HepG2 (cell line): ENCODE results near the gene KIF26B. TPM values are rescaled to one million over a fixed set of nuclear protein-coding genes. Genes with fewer than 3 reads are reported as not detected.

Experiments
- ATM ChIP-seq: fragments of 450-650 bp; IDR thresholded peaks from 2 replicates; pipeline ENCODE4 v1.7.1; 2017; ENCODE audit warnings: mild to moderate bottlenecking, borderline replicate concordance
- FOXP4 ChIP-seq: sonication (generic); formaldehyde crosslinking; IDR thresholded peaks from 2 replicates; pipeline ENCODE4 v1.4.0; 2020; ENCODE audit warnings: missing genetic modification reagents
- HMGXB3 ChIP-seq: sonication (generic); formaldehyde crosslinking; IDR thresholded peaks from 2 replicates; pipeline ENCODE4 v1.4.0; 2020; ENCODE audit warnings: missing genetic modification reagents, borderline replicate concordance
- NFE2L1 ChIP-seq: sonication (generic); formaldehyde crosslinking; IDR thresholded peaks from 2 replicates; pipeline ENCODE4 v1.4.0; 2020; ENCODE audit warnings: missing genetic modification reagents, mild to moderate bottlenecking, borderline replicate concordance
- PHF21A ChIP-seq: sonication (generic); formaldehyde crosslinking; IDR thresholded peaks from 2 replicates; pipeline ENCODE4 v1.5.0; 2020; ENCODE audit warnings: mild to moderate bottlenecking, missing genetic modification reagents
- THAP8 ChIP-seq: sonication (generic); formaldehyde crosslinking; IDR thresholded peaks from 2 replicates; pipeline ENCODE4 v1.5.1; 2020; ENCODE audit warnings: missing genetic modification reagents, mild to moderate bottlenecking, borderline replicate concordance
- ZNF484 ChIP-seq: sonication (generic); formaldehyde crosslinking; IDR thresholded peaks from 2 replicates; pipeline ENCODE4 v1.5.1; 2020; ENCODE audit warnings: mild to moderate bottlenecking, low read depth, missing genetic modification reagents, borderline replicate concordance
- ZNF512B ChIP-seq: sonication (generic); formaldehyde crosslinking; IDR thresholded peaks from 2 replicates; pipeline ENCODE4 v1.5.1; 2020; ENCODE audit warnings: missing genetic modification reagents, mild to moderate bottlenecking, borderline replicate concordance
- ZSCAN21 ChIP-seq: sonication (generic); formaldehyde crosslinking; IDR thresholded peaks from 2 replicates; pipeline ENCODE4 v1.8.0; 2022; ENCODE audit warnings: mild to moderate bottlenecking, missing genetic modification reagents, moderate library complexity, borderline replicate concordance
- ZSCAN9 ChIP-seq: IDR thresholded peaks from 2 replicates; pipeline ENCODE4 v1.6.1; 2016; ENCODE audit warnings: borderline replicate concordance
- polyA plus RNA-seq, 8 experiments: library from polyadenylated mRNA; depleted of rRNA in 3 of 8; stranded (reverse) in 7 of 8; unstranded in 1 of 8; fragments of >200 nt; fragmentation: Illumina TruSeq in 4 of 8; extraction: Trizol in 4 of 8; gene quantifications; 2 replicates each; pipeline versions ENCODE4 v1.2.1 to v1.2.3, GENCODE V29; 2011 to 2016; ENCODE audit warnings: low read depth in 4 of 8, missing spikeins in 1 of 8, mixed read lengths in 1 of 8; ENCODE audit not compliant: insufficient read depth in 1 of 8
- total RNA-seq, 5 experiments: library from RNA; depleted of rRNA; stranded (reverse); fragments of >200 nt; fragmentation: Illumina TruSeq; extraction: Trizol; gene quantifications; 2 replicates each; pipeline ENCODE4 v1.2.3, GENCODE V29; 2016; ENCODE audit warnings: low read depth in 1 of 5

Gene KIF26B
- total and polyA plus RNA-seq, 2 of the 13 experiments (the other 11 are each of a cell fraction or from before 2014, with no cell fraction given) = 0.08 to 0.09 TPM

GRCh38 chr1:245656189-245656717, 501.5 kb downstream of the KIF26B start (continued):
- TF ChIP-seq HMGXB3 (CRISPR knock-in tag) (no peak), ZNF484 (no peak), NFE2L1 (no peak), THAP8 (CRISPR knock-in tag) (no peak), ZSCAN9 (no peak), PHF21A (CRISPR knock-in tag) (no peak), ZNF512B (no peak), FOXP4 (no peak), ZSCAN21 (CRISPR knock-in tag) (no peak), ATM (no peak)
